HepG2 (cell line): ENCODE measurements around the gene PADI1. TPM values are rescaled to one million over a fixed set of nuclear protein-coding genes. Genes with fewer than 3 reads are reported as not detected.

ENCODE experiments used
- ATAC-seq: fragments of 200-7000 bp; cut with Tn5 transposase; 3 replicates; pipeline ENCODE4 v1.9.1; 2020; ENCODE audit warnings: mild to moderate bottlenecking, moderate library complexity
- BruUV-seq: library from RNA; stranded (reverse); fragments of 400-500 nt; replicated peaks from 2 replicates; lab custom pipeline; 2021; lab: Mats Ljungman, UMichigan
- CTCF ChIA-PET: fragments of 300-600 bp; formaldehyde crosslinking; extraction: SDS; loops from one replicate; lab custom pipeline; 2021; ENCODE audit warnings: low total read pairs, inconsistent platforms, low intra/inter-chr PET ratio; lab: Yijun Ruan, JAX
- POLR2A ChIA-PET: fragments of 350-600 bp; sonication (Branson Sonifier 250); formaldehyde crosslinking; loops from one replicate; lab custom pipeline; 2020; ENCODE audit warnings: antibody characterized with exemption, inconsistent platforms; lab: Yijun Ruan, JAX
- DNase-seq: peaks from one replicate; pipeline ENCODE4 v3.0.0-alpha.2; 2015; ENCODE audit warnings: low spot score
- FAIRE-seq: peaks from 3 replicates; lab custom pipeline; 2011; peaks lifted over from hg19 to GRCh38; lab: Jason Lieb, UNC
- H2AFZ ChIP-seq: one replicate; pipeline ENCODE4 v1.6.1; 2011; ENCODE audit warnings: low read length, inconsistent platforms
- H3K27ac ChIP-seq: fragments of 300-600 bp; 3 replicates; pipeline ENCODE4 v1.8.0; 2011; ENCODE audit warnings: mixed run types, mild to moderate bottlenecking, mixed read lengths, low read length, inconsistent platforms; ENCODE audit not compliant: insufficient read depth; ENCODE audit errors: extremely low read length
- H3K27me3 ChIP-seq, 2 experiments: fragments of 200-600 bp in 1 of 2; 2 replicates in 1 of 2; 3 replicates in 1 of 2; pipeline versions ENCODE4 v1.6.0 to v1.8.0; 2011; ENCODE audit warnings: low read length in 2 of 2, mild to moderate bottlenecking in 2 of 2, moderate library complexity in 2 of 2, inconsistent platforms in 1 of 2; ENCODE audit not compliant: insufficient read depth in 2 of 2, control insufficient read depth in 1 of 2
- H3K36me3 ChIP-seq, 2 experiments: fragments of 200-600 bp in 1 of 2; replicated peaks in 1 of 2; 2 replicates in 1 of 2; 3 replicates in 1 of 2; pipeline versions ENCODE4 v1.5.1 to v1.8.0; 2011; ENCODE audit warnings: low read length in 2 of 2, inconsistent platforms in 1 of 2; ENCODE audit not compliant: insufficient read depth in 2 of 2, control insufficient read depth in 1 of 2
- H3K4me1 ChIP-seq: 2 replicates; pipeline ENCODE4 v1.5.1; 2012; ENCODE audit warnings: low read length, inconsistent platforms; ENCODE audit not compliant: insufficient read depth
- H3K4me2 ChIP-seq: 2 replicates; pipeline ENCODE4 v1.6.0; 2011; ENCODE audit warnings: low read depth, low read length, inconsistent platforms
- H3K4me3 ChIP-seq, 3 experiments: fragments of 200-600 bp in 1 of 3; sonication (generic), shearing (Covaris generic) in 1 of 3; replicated peaks in 1 of 3; 2 replicates each; pipeline ENCODE4 v1.5.1; 2011 to 2016; ENCODE audit warnings: low read length in 3 of 3, inconsistent platforms in 2 of 3, low read depth in 2 of 3, mild to moderate bottlenecking in 2 of 3, control low read depth in 1 of 3, mixed read lengths in 1 of 3; ENCODE audit not compliant: insufficient read depth in 1 of 3
- H3K79me2 ChIP-seq: one replicate; pipeline ENCODE4 v1.6.1; 2011; ENCODE audit warnings: low read length, inconsistent platforms; ENCODE audit not compliant: insufficient read depth
- H3K9ac ChIP-seq: 2 replicates; pipeline ENCODE4 v1.6.0; 2011; ENCODE audit warnings: mild to moderate bottlenecking, low read depth, low read length, inconsistent platforms; ENCODE audit not compliant: insufficient read depth
- H3K9me3 ChIP-seq: 2 replicates; pipeline ENCODE4 v1.5.1; 2012; ENCODE audit warnings: mild to moderate bottlenecking, low read length
- H4K20me1 ChIP-seq: 2 replicates; pipeline ENCODE4 v1.6.0; 2011; ENCODE audit warnings: inconsistent platforms, mild to moderate bottlenecking, low read length, moderate library complexity; ENCODE audit not compliant: insufficient read depth
- ARID2 ChIP-seq: sonication (generic); formaldehyde crosslinking; IDR thresholded peaks from 2 replicates; pipeline ENCODE4 v1.8.1; 2022; ENCODE audit warnings: mild to moderate bottlenecking, missing genetic modification reagents, borderline replicate concordance
- ETV6 ChIP-seq: sonication (generic); formaldehyde crosslinking; conservative IDR thresholded peaks from 2 replicates; pipeline ENCODE4 v1.4.0; 2020; ENCODE audit warnings: missing genetic modification reagents
- MED8 ChIP-seq: sonication (generic); formaldehyde crosslinking; IDR thresholded peaks from 2 replicates; pipeline ENCODE4 v1.8.1; 2023; ENCODE audit warnings: mild to moderate bottlenecking, missing genetic modification reagents; ENCODE audit not compliant: insufficient replicate concordance
- ZNF121 ChIP-seq: sonication (generic); formaldehyde crosslinking; IDR thresholded peaks from 2 replicates; pipeline ENCODE4 v1.5.0; 2020; ENCODE audit warnings: mild to moderate bottlenecking, missing genetic modification reagents
- ZNF160 ChIP-seq: sonication (generic); formaldehyde crosslinking; IDR thresholded peaks from 2 replicates; pipeline ENCODE4 v1.8.0; 2022; ENCODE audit warnings: mild to moderate bottlenecking, inconsistent platforms, missing genetic modification reagents
- ZNF225 ChIP-seq: sonication (generic); formaldehyde crosslinking; IDR thresholded peaks from 2 replicates; pipeline ENCODE4 v1.4.0; 2020; ENCODE audit warnings: mild to moderate bottlenecking, missing genetic modification reagents
- ZNF383 ChIP-seq: sonication (generic); formaldehyde crosslinking; IDR thresholded peaks from 2 replicates; pipeline ENCODE4 v1.4.0; 2020; ENCODE audit warnings: missing genetic modification reagents, mild to moderate bottlenecking, borderline replicate concordance
- WGBS: methylation state at CpG from one replicate; pipeline ENCODE4 v1.1.6; 2017; ENCODE audit warnings: low lambda C conversion rate; 5-methylcytosine and 5-hydroxymethylcytosine counted together
- in situ Hi-C: cut with HindIII; loops from 2 replicates; pipeline ENCODE4 v1.10.0; 2017; ENCODE audit warnings: low pct_unique_long_range_greater_than_20kb; ENCODE audit not compliant: extremely low pct_ligation_motif_present
- intact Hi-C: fragments of 100-400 bp; cut with micrococcal nuclease; formaldehyde crosslinking; loops from one replicate; pipeline ENCODE4 v1.10.0; 2022; ENCODE audit not compliant: unreplicated experiment
- polyA plus RNA-seq, 8 experiments: library from polyadenylated mRNA; depleted of rRNA in 3 of 8; stranded (reverse) in 7 of 8; unstranded in 1 of 8; fragments of >200 nt; fragmentation: Illumina TruSeq in 4 of 8; extraction: Trizol in 4 of 8; gene quantifications; 2 replicates each; pipeline versions ENCODE4 v1.2.1 to v1.2.3, GENCODE V29; 2011 to 2016; ENCODE audit warnings: low read depth in 4 of 8, missing spikeins in 1 of 8, mixed read lengths in 1 of 8; ENCODE audit not compliant: insufficient read depth in 1 of 8
- total RNA-seq, 5 experiments: library from RNA; depleted of rRNA; stranded (reverse); fragments of >200 nt; fragmentation: Illumina TruSeq; extraction: Trizol; gene quantifications; 2 replicates each; pipeline ENCODE4 v1.2.3, GENCODE V29; 2016; ENCODE audit warnings: low read depth in 1 of 5

PADI1 gene
- total and polyA plus RNA-seq, 2 of the 13 experiments (the other 11 are each of a cell fraction or from before 2014, with no cell fraction given), result not detected

- no peaks in the 10 kb centered on the region for H3K79me2 ChIP-seq
- no peak; the same call in 2 of the 3 replicates for ATAC-seq
- no peak overlapping the region for H3K4me3 ChIP-seq
- no TSS peak for BruUV-seq
- TF ChIP-seq ETV6 (CRISPR knock-in tag) (no peak), ZNF160 (CRISPR knock-in tag) (no peak), ZNF225 (CRISPR knock-in tag) (no peak), ARID2 (no peak), MED8 (no peak), ZNF383 (CRISPR knock-in tag) (no peak), ZNF121 (CRISPR knock-in tag) (no peak)
- H3K27me3 ChIP-seq, result peaks cover 0 to 8% of the 10 kb centered on the region in 2 experiments; a peak in 2 of 5 replicates
- H4K20me1 ChIP-seq, result no peaks in the 10 kb centered on the region
- no peak overlapping the region for H3K27ac ChIP-seq
- H3K4me1 ChIP-seq, result no peaks in the 10 kb centered on the region
- ChIA-PET CTCF (interaction anchor here (2.0 kb wide), 1 partner anchor 147 kb away, joined by 15 read pairs; no protein-coding TSS in a partner anchor), POLR2A (no interaction called here)
- H3K9ac ChIP-seq, result no peak overlapping the region
- WGBS, result 21% methylated on average over 13 of the region's 13 CpGs
- no peak overlapping the region for H3K4me2 ChIP-seq
- H2AFZ ChIP-seq, result no peak overlapping the region
- in situ Hi-C loops (no loop called here), intact Hi-C loops (no loop called here)
- no peaks in the 10 kb centered on the region for H3K36me3 ChIP-seq
- DNase-seq, result no peak
- FAIRE-seq, result no peak
- H3K9me3 ChIP-seq, result no peaks in the 10 kb centered on the region
Measured at GRCh38 chr1:17273096-17273495, 68.2 kb downstream of the PADI1 start.
